ENCODE results near the gene SH3YL1. TPM values are rescaled to one million over a fixed set of nuclear protein-coding genes. Genes with fewer than 3 reads are reported as not detected.

SH3YL1 gene
- total RNA-seq, 1 experiment from 2014 or later = 28.4 TPM

DNA sequence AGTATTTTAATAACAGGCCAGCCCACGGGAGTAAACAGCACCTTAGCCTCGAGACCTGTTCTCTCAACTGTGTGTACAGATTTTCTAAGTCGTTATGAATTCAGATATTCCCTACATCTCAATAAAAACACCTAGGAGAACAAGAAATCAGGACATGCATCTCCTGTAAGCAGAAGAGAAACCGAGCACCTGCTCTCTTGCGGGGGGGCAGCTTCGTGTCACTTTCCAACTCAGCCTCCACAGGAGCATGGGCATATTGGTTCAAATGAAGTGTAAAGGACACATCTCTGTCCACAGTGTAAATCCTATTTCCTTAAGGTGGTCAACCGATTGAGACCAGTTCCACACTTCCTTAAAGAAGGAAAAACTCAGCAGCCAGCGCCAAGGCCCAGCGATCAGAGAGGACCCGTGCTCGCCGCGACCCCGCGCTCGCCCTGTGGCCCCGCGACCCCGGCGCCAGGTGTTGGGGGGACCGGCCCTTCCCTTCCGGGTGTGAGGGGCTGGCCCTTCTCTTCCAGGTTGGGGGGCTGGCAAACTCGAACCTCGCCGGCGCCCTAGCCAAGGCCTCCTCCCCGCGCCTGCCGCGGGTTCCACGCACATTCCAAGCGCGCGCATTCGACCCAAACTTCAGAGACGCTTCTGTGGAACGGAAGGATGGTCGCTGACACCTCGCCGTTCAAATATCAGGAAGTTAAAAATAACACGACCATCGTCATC is 652 bp downstream of the SH3YL1 start:
- H3K27ac ChIP-seq (ENCODE audit: low read length) = peak overlapping the region; percentile 69
- no TSS peak for BruUV-seq (replicated peaks)

GRCh38 chr2:262117-262516 is 1.7 kb downstream of the SH3YL1 start:
- Histone ChIP-seq H3K9me3 (ENCODE audit: control insufficient read depth, insufficient read depth, low read depth, low read length) (peaks cover 17% of the 10 kb centered on the region), H3K27ac (ENCODE audit: low read length) (no peak overlapping the region), H3K4me1 (ENCODE audit: control insufficient read depth, insufficient read depth, low read length) (peaks cover 14% of the 10 kb centered on the region), H3K27me3 (ENCODE audit: control insufficient read depth, insufficient read depth, low read length) (no peaks in the 10 kb centered on the region), H3K36me3 (ENCODE audit: control insufficient read depth, insufficient read depth, low read length) (peaks cover 10% of the 10 kb centered on the region; the same call in 1 of the 2 replicates), H3K4me3 (ENCODE audit: low read depth in 2 of 2, low read length in 2 of 2) (no peak overlapping the region)
- in situ Hi-C loops (cut with HindIII; ENCODE audit: low pct_unique_long_range_greater_than_20kb, low sequenced_read_pairs) = no loop called here
- ChIA-PET POLR2A (interaction anchor here (0.6 kb wide), 1 partner anchor 25 kb away, joined by 3 read pairs; no protein-coding TSS in a partner anchor), CTCF (no interaction called here)
- TF ChIP-seq POLR2AphosphoS5 (IDR thresholded peaks at IDR 0.05; ENCODE audit: low read depth, low read length) = no peak
- no peak for TF ChIP-seq SIN3A (IDR thresholded peaks at IDR 0.05; ENCODE audit: borderline replicate concordance, insufficient read depth, low read depth, low read length)
- TF ChIP-seq TCF7L2 (IDR thresholded peaks at IDR 0.05; ENCODE audit: low read depth, low read length) = no peak
- no peak for TF ChIP-seq CTCF (IDR thresholded peaks at IDR 0.05)
- no peak for TF ChIP-seq REST (IDR thresholded peaks at IDR 0.05; ENCODE audit: insufficient read depth in 1 of 2, low read depth in 2 of 2, low read length in 1 of 2)
- intact Hi-C loops (cut with micrococcal nuclease; ENCODE audit: unreplicated experiment) = no loop called here
- no TSS peak for BruUV-seq (replicated peaks)
- DNase-seq (ENCODE audit: low read depth, low spot score) = no peak
- ATAC-seq = no peak

More for the DNA sequence above, 652 bp downstream of the SH3YL1 start:
- no peaks in the 10 kb centered on the region for H3K27me3 ChIP-seq (ENCODE audit: control insufficient read depth, insufficient read depth, low read length)
- peaks cover 16% of the 10 kb centered on the region for H3K9me3 ChIP-seq (ENCODE audit: control insufficient read depth, insufficient read depth, low read depth, low read length)
- peaks cover 14% of the 10 kb centered on the region for H3K4me1 ChIP-seq (ENCODE audit: control insufficient read depth, insufficient read depth, low read length)
- no peak for ATAC-seq
- peak overlapping the region; percentile 92 to 100 for H3K4me3 ChIP-seq (ENCODE audit: low read depth in 2 of 2, low read length in 2 of 2)
- TF ChIP-seq POLR2AphosphoS5 (IDR thresholded peaks at IDR 0.05; ENCODE audit: low read depth, low read length) (no peak), REST (IDR thresholded peaks at IDR 0.05; ENCODE audit: insufficient read depth in 1 of 2, low read depth in 2 of 2, low read length in 1 of 2) (no peak), TCF7L2 (IDR thresholded peaks at IDR 0.05; ENCODE audit: low read depth, low read length) (no peak), SIN3A (IDR thresholded peaks at IDR 0.05; ENCODE audit: borderline replicate concordance, insufficient read depth, low read depth, low read length) (no peak), CTCF (IDR thresholded peaks at IDR 0.05) (no peak)
- peaks cover 10% of the 10 kb centered on the region; the same call in 1 of the 2 replicates for H3K36me3 ChIP-seq (ENCODE audit: control insufficient read depth, insufficient read depth, low read length)
- DNase-seq (ENCODE audit: low read depth, low spot score) = no peak
- in situ Hi-C loops (cut with HindIII; ENCODE audit: low pct_unique_long_range_greater_than_20kb, low sequenced_read_pairs) (no loop called here), intact Hi-C loops (cut with micrococcal nuclease; ENCODE audit: unreplicated experiment) (no loop called here)
- ChIA-PET POLR2A (interaction anchor here (0.7 kb wide), 1 partner anchor 153 kb away, joined by 3 read pairs; no protein-coding TSS in a partner anchor), CTCF (no interaction called here)

All from Panc1 (cell line).